GM12878 (cell line): ENCODE data around the gene CLASP1. TPM values are rescaled to one million over a fixed set of nuclear protein-coding genes. Genes with fewer than 3 reads are reported as not detected.

ENCODE experiments used
- ATAC-seq: fragments of 200-7000 bp; cut with Tn5 transposase; 3 replicates; pipeline ENCODE4 v1.9.1; 2020; ENCODE audit warnings: mild to moderate bottlenecking, moderate library complexity
- BruUV-seq: library from RNA; stranded (reverse); fragments of 400-500 nt; replicated peaks from 2 replicates; lab custom pipeline; 2021; lab: Mats Ljungman, UMichigan
- CTCF ChIA-PET: fragments of 300-600 bp; sonication (Branson Sonifier 250); formaldehyde crosslinking; extraction: SDS; loops from one replicate; lab custom pipeline; 2021; ENCODE audit warnings: inconsistent platforms; lab: Yijun Ruan, JAX
- POLR2A ChIA-PET: fragments of 350-600 bp; formaldehyde crosslinking; extraction: SDS; loops from one replicate; lab custom pipeline; 2021; ENCODE audit warnings: inconsistent platforms; lab: Charles Lee
- RAD21 ChIA-PET: fragments of 300-600 bp; sonication (Branson Sonifier 250); formaldehyde crosslinking; loops from one replicate; lab custom pipeline; 2023; ENCODE audit warnings: antibody characterized with exemption; ENCODE audit not compliant: unreplicated experiment; lab: Charles Lee
- SMC1A ChIA-PET: fragments of 300-600 bp; sonication (Branson Sonifier 250); formaldehyde crosslinking; loops from one replicate; lab custom pipeline; 2023; ENCODE audit not compliant: unreplicated experiment, uncharacterized antibody; lab: Charles Lee
- DNase-seq: peaks from one replicate; pipeline ENCODE4 v3.0.0-alpha.2; 2011; ENCODE audit warnings: low read depth, low spot score
- FAIRE-seq: peaks from 3 replicates; lab custom pipeline; 2011; peaks lifted over from hg19 to GRCh38; lab: Jason Lieb, UNC
- H2AFZ ChIP-seq: 2 replicates; pipeline ENCODE4 v1.6.0; 2011; ENCODE audit warnings: low read depth, low read length, control low read depth; ENCODE audit not compliant: control insufficient read depth
- H3K27ac ChIP-seq: 2 replicates; pipeline ENCODE4 v1.5.1; 2011; ENCODE audit warnings: control low read depth; ENCODE audit not compliant: control insufficient read depth, insufficient read depth
- H3K27me3 ChIP-seq, 2 experiments: replicated peaks in 1 of 2; 2 replicates each; pipeline versions ENCODE4 v1.6.0 to v1.6.1; 2011; ENCODE audit warnings: low read length in 1 of 2; ENCODE audit not compliant: control insufficient read depth in 2 of 2, insufficient read depth in 2 of 2
- H3K36me3 ChIP-seq, 2 experiments: 2 replicates each; pipeline ENCODE4 v1.5.1; 2011; ENCODE audit warnings: low read length in 1 of 2; ENCODE audit not compliant: control insufficient read depth in 2 of 2, insufficient read depth in 2 of 2
- H3K4me1 ChIP-seq: 2 replicates; pipeline ENCODE4 v1.6.1; 2011; ENCODE audit warnings: mild to moderate bottlenecking, low read length, moderate library complexity, mixed read lengths; ENCODE audit not compliant: control insufficient read depth, insufficient read depth
- H3K4me2 ChIP-seq: 2 replicates; pipeline ENCODE4 v1.6.0; 2011; ENCODE audit warnings: control low read depth; ENCODE audit not compliant: control insufficient read depth, insufficient read depth
- H3K4me3 ChIP-seq: fragments of 200-600 bp; sonication (generic); 2 replicates; pipeline ENCODE4 v1.5.1; 2016
- H3K79me2 ChIP-seq: 2 replicates; pipeline ENCODE4 v1.6.0; 2011; ENCODE audit warnings: low read length; ENCODE audit not compliant: control insufficient read depth, insufficient read depth
- H3K9ac ChIP-seq: 2 replicates; pipeline ENCODE4 v1.8.0; 2011; ENCODE audit warnings: low read length, control low read depth, mixed read lengths; ENCODE audit not compliant: control insufficient read depth, insufficient read depth
- H3K9me3 ChIP-seq: replicated peaks from 3 replicates; pipeline ENCODE4 v1.5.1; 2011; ENCODE audit warnings: mild to moderate bottlenecking, low read length; ENCODE audit not compliant: control insufficient read depth, insufficient read depth
- H4K20me1 ChIP-seq: 2 replicates; pipeline ENCODE4 v1.6.0; 2011; ENCODE audit not compliant: control insufficient read depth, insufficient read depth
- CBX5 ChIP-seq: sonication (generic); IDR thresholded peaks from 2 replicates; pipeline ENCODE4 v1.6.1; 2016; ENCODE audit warnings: low read depth, moderate library complexity, mild to moderate bottlenecking, inconsistent platforms
- CEBPZ ChIP-seq: fragments of 150-350 bp; IDR thresholded peaks from 2 replicates; pipeline ENCODE4 v1.6.1; 2016; ENCODE audit warnings: low read depth, low read length
- RBBP5 ChIP-seq: fragments of 200-600 bp; sonication (generic); conservative IDR thresholded peaks from 2 replicates; pipeline ENCODE4 v1.6.1; 2016
- RCOR1 ChIP-seq: conservative IDR thresholded peaks from 2 replicates; pipeline ENCODE4 v1.6.1; 2012; ENCODE audit warnings: low read depth, low read length, improper control_type of control experiment
- RELB ChIP-seq: fragments of 450-650 bp; IDR thresholded peaks from 2 replicates; pipeline ENCODE4 v1.6.1; 2017; ENCODE audit warnings: low read depth, mild to moderate bottlenecking, moderate library complexity
- REST ChIP-seq: IDR thresholded peaks from 2 replicates; pipeline ENCODE4 v1.6.1; 2012; ENCODE audit warnings: mild to moderate bottlenecking, low read depth, low read length
- SMAD1 ChIP-seq: fragments of 450-650 bp; IDR thresholded peaks from 2 replicates; pipeline ENCODE4 v1.6.1; 2018; ENCODE audit warnings: mild to moderate bottlenecking, low read depth; ENCODE audit not compliant: partially characterized antibody
- SMARCA5 ChIP-seq: fragments of 450-650 bp; IDR thresholded peaks from 2 replicates; pipeline ENCODE4 v1.6.1; 2017; ENCODE audit warnings: mild to moderate bottlenecking
- ZNF24 ChIP-seq: fragments of 450-650 bp; IDR thresholded peaks from 2 replicates; pipeline ENCODE4 v1.6.1; 2017; ENCODE audit warnings: antibody characterized with exemption, mild to moderate bottlenecking
- ZNF274 ChIP-seq: IDR thresholded peaks from one replicate; pipeline ENCODE4 v1.8.0; 2011; ENCODE audit not compliant: insufficient read length, insufficient read depth
- WGBS: methylation state at CpG from one replicate; pipeline ENCODE4 v1.1.6; 2016; ENCODE audit warnings: low lambda C conversion rate; ENCODE audit not compliant: insufficient replicate concordance, insufficient coverage; ENCODE audit errors: missing lambda C conversion rate; 5-methylcytosine and 5-hydroxymethylcytosine counted together
- in situ Hi-C: fragments of 300-500 bp; cut with MboI; formaldehyde crosslinking; loops from 9 replicates; pipeline ENCODE4 v1.14.3; 2018; ENCODE audit warnings: mixed read lengths
- intact Hi-C: fragments of 100-400 bp; cut with micrococcal nuclease; formaldehyde crosslinking; loops from one replicate; pipeline ENCODE4 v1.14.2; 2022; ENCODE audit not compliant: unreplicated experiment
- polyA plus RNA-seq, 11 experiments: library from polyadenylated mRNA; depleted of rRNA in 4 of 11; unstranded in 6 of 11; stranded (reverse) in 5 of 11; fragments of >200 nt; fragmentation: Nextera tagmentation in 4 of 11; fragmentation: Illumina TruSeq in 1 of 11; extraction: Ambion mirVana in 4 of 11; extraction: Trizol in 1 of 11; gene quantifications; 1 replicate in 1 of 11; 2 replicates in 10 of 11; pipeline versions ENCODE4 v1.2.1 to v1.2.3, GENCODE V29; 2011 to 2016; ENCODE audit warnings: inconsistent platforms in 2 of 11, missing spikeins in 2 of 11, low read depth in 1 of 11
- total RNA-seq, 4 experiments: library from RNA; depleted of rRNA in 3 of 4; stranded (reverse); fragments of >200 nt in 3 of 4; fragmentation: Illumina TruSeq in 1 of 4; extraction: Trizol in 1 of 4; gene quantifications; 2 replicates each; pipeline versions ENCODE4 v1.2.1 to v1.2.3, GENCODE V29; 2013 to 2021

Gene CLASP1
- total and polyA plus RNA-seq, 10 of the 15 experiments (the other 5 are each of a cell fraction or from before 2014, with no cell fraction given): 1.4 to 62.4 (median 32.9) TPM

- H3K9me3 ChIP-seq: no peaks in the 10 kb centered on the region; the same call in 2 of the 3 replicates
- H3K27me3 ChIP-seq: no peaks in the 10 kb centered on the region
- H2AFZ ChIP-seq: no peak overlapping the region
- CTCF ChIA-PET: interaction anchor here (1.1 kb wide), 1 partner anchor 13 kb away, joined by 3 read pairs; no protein-coding TSS in a partner anchor
- no peak overlapping the region for H3K9ac ChIP-seq
- RAD21 ChIA-PET: no interaction called here
- H3K4me1 ChIP-seq: no peaks in the 10 kb centered on the region
- whole genome bisulfite sequencing: 98% methylated on average over 4 of the region's 4 CpGs
- H4K20me1 ChIP-seq: no peaks in the 10 kb centered on the region
- no peak for FAIRE-seq
- H3K36me3 ChIP-seq: no peaks in the 10 kb centered on the region
- SMC1A ChIA-PET: interaction anchor here (0.5 to 2.1 kb wide), 8 partner anchors 8 to 1805 kb away, joined by 3 to 5 read pairs (median 4); no protein-coding TSS in a partner anchor
- DNase-seq: no peak
- POLR2A ChIA-PET: no interaction called here
- intact Hi-C loops (no loop called here), in situ Hi-C loops (no loop called here)
- no peak for ATAC-seq
- no peak overlapping the region for H3K27ac ChIP-seq
- peaks cover 53% of the 10 kb centered on the region for H3K79me2 ChIP-seq
- no peak overlapping the region for H3K4me3 ChIP-seq
- no TSS peak for BruUV-seq
- no peak overlapping the region for H3K4me2 ChIP-seq
- TF ChIP-seq SMAD1 (no peak), CBX5 (no peak), RBBP5 (no peak), CEBPZ (no peak), SMARCA5 (no peak), REST (no peak), RCOR1 (no peak), ZNF24 (no peak), RELB (no peak), ZNF274 (no peak)
Measured at GRCh38 chr2:121627525-121628050, 21.7 kb downstream of the CLASP1 start.
